Measurements from ENCODE around the gene CYSLTR2.
A peak's percentile ranks its signal among the peaks of the same experiment; 100 is the strongest.

The CYSLTR2 gene

DNA sequence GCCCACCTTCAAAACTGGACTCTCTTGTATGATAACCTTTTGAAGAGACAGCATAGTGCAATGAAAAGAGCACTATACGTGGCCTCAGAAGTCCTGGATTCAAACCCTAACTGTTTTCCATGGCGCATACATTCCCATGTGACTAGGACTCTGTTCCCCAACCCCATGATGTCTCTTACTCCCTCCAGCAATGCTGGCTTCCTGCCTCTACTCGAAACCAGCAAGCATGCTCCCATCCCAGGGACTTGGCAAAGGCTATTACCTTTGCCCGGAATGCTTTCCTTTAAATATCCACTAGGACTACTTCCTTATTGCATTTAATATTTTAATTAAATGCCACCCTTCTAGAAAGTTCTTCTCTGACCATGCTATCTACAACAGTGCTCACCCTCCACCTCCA is 75.1 kb downstream of the CYSLTR2 start:
- TF ChIP-seq TEAD4 (IDR thresholded peaks at IDR 0.05): no peak
- no peak for TF ChIP-seq NFIC (IDR thresholded peaks at IDR 0.05)

DNA sequence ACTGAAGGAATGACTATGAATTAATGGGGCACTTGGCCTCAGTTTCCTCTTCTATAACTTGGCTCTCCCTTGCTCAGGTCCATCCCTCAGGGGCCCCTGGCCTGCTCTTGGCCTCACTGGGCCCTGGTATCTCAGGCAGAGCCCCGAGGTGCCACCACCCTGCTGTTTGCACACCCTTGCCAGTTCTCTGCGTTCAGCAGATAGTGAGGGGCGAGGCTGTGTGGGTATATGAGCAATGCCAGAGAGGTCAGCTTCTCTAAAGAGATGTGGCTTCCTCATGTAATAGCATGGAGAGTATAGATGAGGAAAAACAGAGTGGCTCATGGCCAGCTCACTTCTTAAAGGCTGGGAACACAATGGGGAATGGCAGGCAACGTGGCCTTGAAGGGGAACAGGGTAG is 76.1 kb downstream of the CYSLTR2 start:
- TF ChIP-seq CREB1 (IDR thresholded peaks at IDR 0.05; ENCODE audit: low read depth) (no peak), RAD21 (IDR thresholded peaks at IDR 0.05; ENCODE audit: low read depth) (no peak), NFIC (IDR thresholded peaks at IDR 0.05) (no peak), EGR1 (IDR thresholded peaks at IDR 0.05) (no peak), TAF1 (IDR thresholded peaks at IDR 0.05; ENCODE audit: low read depth) (no peak), EP300 (IDR thresholded peaks at IDR 0.05; ENCODE audit: borderline replicate concordance) (no peak), CEBPB (IDR thresholded peaks at IDR 0.05) (no peak), YY1 (IDR thresholded peaks at IDR 0.05; ENCODE audit: low read depth) (no peak), ZBTB7A (IDR thresholded peaks at IDR 0.05; ENCODE audit: low read depth) (no peak), FOXM1 (IDR thresholded peaks at IDR 0.05; ENCODE audit: borderline replicate concordance, low read depth) (no peak)
- TF ChIP-seq, protein P1, sequence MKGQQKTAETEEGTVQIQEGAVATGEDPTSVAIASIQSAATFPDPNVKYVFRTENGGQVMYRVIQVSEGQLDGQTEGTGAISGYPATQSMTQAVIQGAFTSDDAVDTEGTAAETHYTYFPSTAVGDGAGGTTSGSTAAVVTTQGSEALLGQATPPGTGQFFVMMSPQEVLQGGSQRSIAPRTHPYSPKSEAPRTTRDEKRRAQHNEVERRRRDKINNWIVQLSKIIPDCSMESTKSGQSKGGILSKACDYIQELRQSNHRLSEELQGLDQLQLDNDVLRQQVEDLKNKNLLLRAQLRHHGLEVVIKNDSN (IDR thresholded peaks at IDR 0.05): no peak
- TF ChIP-seq, protein P2, sequence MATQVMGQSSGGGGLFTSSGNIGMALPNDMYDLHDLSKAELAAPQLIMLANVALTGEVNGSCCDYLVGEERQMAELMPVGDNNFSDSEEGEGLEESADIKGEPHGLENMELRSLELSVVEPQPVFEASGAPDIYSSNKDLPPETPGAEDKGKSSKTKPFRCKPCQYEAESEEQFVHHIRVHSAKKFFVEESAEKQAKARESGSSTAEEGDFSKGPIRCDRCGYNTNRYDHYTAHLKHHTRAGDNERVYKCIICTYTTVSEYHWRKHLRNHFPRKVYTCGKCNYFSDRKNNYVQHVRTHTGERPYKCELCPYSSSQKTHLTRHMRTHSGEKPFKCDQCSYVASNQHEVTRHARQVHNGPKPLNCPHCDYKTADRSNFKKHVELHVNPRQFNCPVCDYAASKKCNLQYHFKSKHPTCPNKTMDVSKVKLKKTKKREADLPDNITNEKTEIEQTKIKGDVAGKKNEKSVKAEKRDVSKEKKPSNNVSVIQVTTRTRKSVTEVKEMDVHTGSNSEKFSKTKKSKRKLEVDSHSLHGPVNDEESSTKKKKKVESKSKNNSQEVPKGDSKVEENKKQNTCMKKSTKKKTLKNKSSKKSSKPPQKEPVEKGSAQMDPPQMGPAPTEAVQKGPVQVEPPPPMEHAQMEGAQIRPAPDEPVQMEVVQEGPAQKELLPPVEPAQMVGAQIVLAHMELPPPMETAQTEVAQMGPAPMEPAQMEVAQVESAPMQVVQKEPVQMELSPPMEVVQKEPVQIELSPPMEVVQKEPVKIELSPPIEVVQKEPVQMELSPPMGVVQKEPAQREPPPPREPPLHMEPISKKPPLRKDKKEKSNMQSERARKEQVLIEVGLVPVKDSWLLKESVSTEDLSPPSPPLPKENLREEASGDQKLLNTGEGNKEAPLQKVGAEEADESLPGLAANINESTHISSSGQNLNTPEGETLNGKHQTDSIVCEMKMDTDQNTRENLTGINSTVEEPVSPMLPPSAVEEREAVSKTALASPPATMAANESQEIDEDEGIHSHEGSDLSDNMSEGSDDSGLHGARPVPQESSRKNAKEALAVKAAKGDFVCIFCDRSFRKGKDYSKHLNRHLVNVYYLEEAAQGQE (IDR thresholded peaks at IDR 0.05; ENCODE audit: low read depth): no peak

DNA sequence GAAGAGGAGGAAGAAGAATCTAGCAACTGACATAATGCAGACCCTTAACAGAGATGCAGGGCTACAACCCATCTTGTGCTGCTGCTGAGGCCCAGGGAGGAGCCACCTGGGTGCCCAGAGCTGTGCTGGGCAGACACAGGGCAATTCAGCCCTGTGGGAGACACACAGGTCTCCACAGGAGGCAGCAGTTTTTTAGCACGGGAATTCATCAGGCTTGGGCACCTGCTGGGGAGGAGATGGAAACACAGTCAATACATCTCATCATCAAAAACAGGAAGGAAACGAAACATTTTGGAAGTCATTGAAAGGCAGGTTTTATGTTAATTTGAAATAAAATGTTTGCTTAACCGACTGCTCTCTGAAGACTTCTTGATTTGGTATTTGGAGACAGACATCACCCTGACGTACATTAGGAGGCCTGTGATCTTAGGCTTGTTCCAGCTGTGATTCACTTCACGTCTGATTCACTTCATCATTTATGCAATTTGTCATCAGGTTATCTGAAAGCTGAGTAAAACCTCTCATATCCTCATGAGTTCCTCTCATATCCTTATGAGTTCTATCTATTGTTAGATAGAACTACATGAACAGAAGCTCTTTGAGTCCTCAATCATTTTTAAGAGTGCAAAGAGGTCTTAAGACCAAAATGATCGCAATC is 77.4 kb downstream of the CYSLTR2 start:
- TF ChIP-seq CEBPB (IDR thresholded peaks at IDR 0.05) (no peak), NFIC (IDR thresholded peaks at IDR 0.05) (no peak), TCF12 (IDR thresholded peaks at IDR 0.05; ENCODE audit: low read depth) (no peak), RAD21 (IDR thresholded peaks at IDR 0.05; ENCODE audit: low read depth) (no peak), EP300 (IDR thresholded peaks at IDR 0.05; ENCODE audit: borderline replicate concordance) (no peak), YY1 (IDR thresholded peaks at IDR 0.05; ENCODE audit: low read depth) (no peak), TAF1 (IDR thresholded peaks at IDR 0.05; ENCODE audit: low read depth) (no peak), FOXM1 (IDR thresholded peaks at IDR 0.05; ENCODE audit: borderline replicate concordance, low read depth) (no peak)
- TF ChIP-seq, protein P2 (IDR thresholded peaks at IDR 0.05; ENCODE audit: low read depth): no peak
- TF ChIP-seq, protein P3, sequence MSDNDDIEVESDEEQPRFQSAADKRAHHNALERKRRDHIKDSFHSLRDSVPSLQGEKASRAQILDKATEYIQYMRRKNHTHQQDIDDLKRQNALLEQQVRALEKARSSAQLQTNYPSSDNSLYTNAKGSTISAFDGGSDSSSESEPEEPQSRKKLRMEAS (IDR thresholded peaks at IDR 0.05): no peak

DNA sequence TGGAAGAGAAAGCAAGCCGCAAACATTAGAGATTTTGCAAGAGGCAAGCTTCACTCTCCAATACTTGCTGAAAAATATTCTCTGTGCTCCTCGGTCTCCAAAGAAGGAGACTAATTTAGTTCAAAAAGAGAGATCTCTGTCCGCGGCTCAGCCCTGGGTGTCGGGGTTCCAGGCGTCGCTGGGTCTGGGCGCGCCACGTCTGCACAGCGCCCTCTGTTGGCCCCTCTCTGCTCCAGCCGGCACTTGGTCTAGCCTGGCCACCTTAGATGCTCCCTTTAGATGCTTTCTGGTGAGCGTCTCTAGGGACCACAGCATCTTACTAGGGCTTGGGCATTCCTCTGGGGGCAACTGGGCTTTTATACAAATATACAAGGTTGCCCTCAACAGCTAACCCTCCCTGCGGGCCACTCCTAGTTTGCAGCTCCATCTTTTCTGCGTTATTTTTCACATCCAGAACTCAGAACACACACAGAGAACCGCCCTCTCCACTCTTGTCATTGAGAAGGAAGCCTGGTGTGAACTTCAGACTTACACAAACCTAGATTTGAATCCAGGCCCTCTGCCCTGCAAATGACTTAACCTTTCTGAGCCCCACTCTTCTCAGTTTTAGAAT is 78.3 kb downstream of the CYSLTR2 start:
- TF ChIP-seq TCF12 (IDR thresholded peaks at IDR 0.05; ENCODE audit: low read depth) (no peak), YY1 (IDR thresholded peaks at IDR 0.05; ENCODE audit: low read depth) (no peak), RAD21 (IDR thresholded peaks at IDR 0.05; ENCODE audit: low read depth) (peak; percentile 67)
- TF ChIP-seq, protein P3 (IDR thresholded peaks at IDR 0.05): 0 out of 2 replicates have a peak, but pooled peaks have one; percentile 18

DNA sequence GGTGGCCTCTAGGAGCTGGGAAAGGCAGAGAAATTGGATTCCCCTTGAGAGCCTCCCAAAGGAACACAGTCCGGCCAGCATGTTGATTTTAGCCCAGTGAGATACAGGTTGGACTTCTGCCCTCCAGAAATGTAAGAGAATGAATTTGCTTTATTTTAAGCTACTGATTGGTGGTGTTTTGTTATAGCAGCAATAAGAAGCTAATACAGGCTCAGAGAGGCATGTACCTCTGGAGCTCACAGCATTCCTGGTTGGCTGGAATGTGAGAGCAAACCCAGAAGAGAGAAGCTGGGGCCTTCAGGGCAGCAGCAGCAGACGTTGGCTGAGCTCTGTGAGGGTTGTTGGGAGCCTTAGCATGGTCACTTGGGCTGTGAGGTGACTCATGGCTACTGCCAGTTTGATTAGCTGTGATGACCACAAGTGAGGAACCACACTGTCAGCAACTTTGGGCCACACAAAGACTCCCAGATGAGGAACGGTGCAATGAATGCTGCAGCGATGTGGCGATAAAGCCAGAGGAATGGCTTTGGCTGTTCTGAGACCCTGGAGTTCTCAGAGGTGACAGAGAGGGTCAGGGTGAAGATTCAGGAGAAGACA is 80.1 kb downstream of the CYSLTR2 start:
- no peak for TF ChIP-seq CEBPB (IDR thresholded peaks at IDR 0.05)
- TF ChIP-seq, protein P1 (IDR thresholded peaks at IDR 0.05): no peak

DNA sequence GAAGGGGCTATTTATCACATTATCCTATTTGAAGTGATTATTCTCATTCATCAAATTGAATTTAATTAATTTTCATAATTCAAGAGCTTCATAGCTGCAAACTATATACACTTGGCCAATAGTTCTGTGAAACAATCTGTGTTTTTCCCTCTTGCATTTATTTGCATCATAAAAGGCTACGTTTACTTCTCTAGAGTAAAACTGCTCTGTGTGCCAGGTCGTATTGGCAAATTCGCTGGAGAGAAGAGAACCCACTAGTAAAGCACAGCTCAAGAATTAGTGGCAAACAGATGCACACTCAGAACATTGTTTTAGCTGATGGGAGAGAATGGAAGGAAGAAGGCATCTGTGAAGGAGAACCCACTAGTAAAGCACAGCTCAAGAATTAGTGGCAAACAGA is 81.8 kb downstream of the CYSLTR2 start:
- TF ChIP-seq FOXM1 (IDR thresholded peaks at IDR 0.05; ENCODE audit: borderline replicate concordance, low read depth) (no peak), EP300 (IDR thresholded peaks at IDR 0.05; ENCODE audit: borderline replicate concordance) (no peak), TEAD4 (IDR thresholded peaks at IDR 0.05) (no peak), CEBPB (IDR thresholded peaks at IDR 0.05) (no peak), EGR1 (IDR thresholded peaks at IDR 0.05) (no peak), TCF12 (IDR thresholded peaks at IDR 0.05; ENCODE audit: low read depth) (no peak), NFIC (IDR thresholded peaks at IDR 0.05) (no peak), TAF1 (IDR thresholded peaks at IDR 0.05; ENCODE audit: low read depth) (no peak)
- TF ChIP-seq, protein P3 (IDR thresholded peaks at IDR 0.05): no peak
- TF ChIP-seq, protein P1 (IDR thresholded peaks at IDR 0.05): no peak
